GM23248 (cell line): ENCODE data around the gene MS4A10.

Experiments
- EZH2 ChIP-seq: fragments of 200-600 bp; sonication (generic); IDR thresholded peaks from 2 replicates; pipeline ENCODE4 v1.6.1; 2018; ENCODE audit warnings: antibody characterized with exemption, mild to moderate bottlenecking; ENCODE audit not compliant: insufficient read depth, poor library complexity, severe bottlenecking
- EZH2phosphoT487 ChIP-seq: fragments of 200-600 bp; sonication (generic); IDR thresholded peaks from 2 replicates; pipeline ENCODE4 v1.6.1; 2018; ENCODE audit warnings: antibody characterized with exemption, moderate library complexity, mild to moderate bottlenecking, low read depth; ENCODE audit not compliant: insufficient read depth

GRCh38 chr11:60757231-60757800 is 27.8 kb upstream of the MS4A10 start:
- TF ChIP-seq EZH2: no peak
- no peak for TF ChIP-seq EZH2phosphoT487
